D341Med (cell line): ENCODE data around the gene DIAPH3.

Experiments used
- DNase-seq: peaks from one replicate; pipeline ENCODE4 v3.0.0; 2012; ENCODE audit warnings: low spot score

Gene DIAPH3

GRCh38 chr13:59621773-59622172 is 542.0 kb downstream of the DIAPH3 start:
- DNase-seq = no peak
